Prostate gland (tissue), 2 donors: Measurements from ENCODE around the gene CDC42.

Source experiments
- POLR2A ChIP-seq: fragments of 450-650 bp; IDR thresholded peaks from one replicate; pipeline ENCODE4 v1.6.1; 2016; ENCODE audit warnings: antibody characterized with exemption, mild to moderate bottlenecking
- POLR2AphosphoS5 ChIP-seq: sonication (generic); formaldehyde crosslinking; IDR thresholded peaks from one replicate; pipeline ENCODE4 v1.6.1; 2017; ENCODE audit warnings: antibody characterized with exemption
- TF ChIP-seq, protein P1 (sequence below), 4 experiments: fragments of 200-600 bp in 2 of 4; fragments of 450-650 bp in 2 of 4; sonication (generic) in 2 of 4; IDR thresholded peaks; 1 replicate in 3 of 4; 2 replicates in 1 of 4; pipeline ENCODE4 v1.5.1; 2016 to 2019; ENCODE audit warnings: antibody characterized with exemption in 4 of 4, mild to moderate bottlenecking in 2 of 4, moderate library complexity in 2 of 4

DNA sequence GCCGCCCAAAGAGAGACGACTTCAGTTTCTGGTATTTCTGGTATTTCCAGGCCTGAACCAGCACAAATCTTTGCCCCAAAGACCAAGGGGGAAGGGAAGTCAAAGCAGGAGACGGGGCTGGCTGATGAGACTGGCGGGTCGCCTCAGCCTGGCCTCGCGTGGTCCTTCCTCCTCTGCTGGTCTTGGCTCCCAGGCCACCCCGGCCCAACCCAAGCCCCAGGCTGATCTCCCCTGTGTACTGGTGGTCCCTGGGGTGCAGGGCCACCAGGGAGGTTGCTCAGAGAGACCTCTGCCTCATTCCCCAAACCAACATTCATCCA lies 70.5 kb downstream of the CDC42 start:
- no peak for TF ChIP-seq POLR2AphosphoS5
- TF ChIP-seq, protein P1, sequence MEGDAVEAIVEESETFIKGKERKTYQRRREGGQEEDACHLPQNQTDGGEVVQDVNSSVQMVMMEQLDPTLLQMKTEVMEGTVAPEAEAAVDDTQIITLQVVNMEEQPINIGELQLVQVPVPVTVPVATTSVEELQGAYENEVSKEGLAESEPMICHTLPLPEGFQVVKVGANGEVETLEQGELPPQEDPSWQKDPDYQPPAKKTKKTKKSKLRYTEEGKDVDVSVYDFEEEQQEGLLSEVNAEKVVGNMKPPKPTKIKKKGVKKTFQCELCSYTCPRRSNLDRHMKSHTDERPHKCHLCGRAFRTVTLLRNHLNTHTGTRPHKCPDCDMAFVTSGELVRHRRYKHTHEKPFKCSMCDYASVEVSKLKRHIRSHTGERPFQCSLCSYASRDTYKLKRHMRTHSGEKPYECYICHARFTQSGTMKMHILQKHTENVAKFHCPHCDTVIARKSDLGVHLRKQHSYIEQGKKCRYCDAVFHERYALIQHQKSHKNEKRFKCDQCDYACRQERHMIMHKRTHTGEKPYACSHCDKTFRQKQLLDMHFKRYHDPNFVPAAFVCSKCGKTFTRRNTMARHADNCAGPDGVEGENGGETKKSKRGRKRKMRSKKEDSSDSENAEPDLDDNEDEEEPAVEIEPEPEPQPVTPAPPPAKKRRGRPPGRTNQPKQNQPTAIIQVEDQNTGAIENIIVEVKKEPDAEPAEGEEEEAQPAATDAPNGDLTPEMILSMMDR (IDR thresholded peaks at IDR 0.05) = no peak
- no peak for TF ChIP-seq POLR2A
